ENCODE data around the gene TLCD3A. TPM values are rescaled to one million over a fixed set of nuclear protein-coding genes. Genes with fewer than 3 reads are reported as not detected.

The TLCD3A gene
- total and polyA plus RNA-seq, 2 of the 4 experiments (the other 2 are of a cell fraction): 15.2 to 35.0 TPM

DNA sequence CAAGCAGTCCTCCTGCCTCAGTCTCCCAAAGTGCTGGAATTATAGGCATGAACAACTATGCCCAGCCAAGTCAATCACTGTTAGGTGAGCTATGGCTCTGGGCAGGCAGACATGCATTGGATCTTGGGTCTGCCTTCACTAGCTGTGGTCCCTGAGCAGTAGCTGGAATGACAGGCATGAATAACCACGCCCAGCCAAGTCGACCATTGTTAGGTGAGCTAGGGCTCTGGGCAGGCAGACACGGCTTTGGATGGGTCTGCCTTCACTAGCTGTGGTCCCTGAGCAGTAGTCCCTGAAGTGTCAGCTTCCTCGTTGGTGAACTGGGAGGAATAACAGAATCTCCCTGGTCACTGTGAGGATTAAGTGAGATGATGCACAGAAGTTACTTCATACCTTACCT lies 56.2 kb downstream of the TLCD3A start:
- H3K9me3 ChIP-seq (ENCODE audit: control insufficient read depth, insufficient read depth, low read length): no peaks in the 10 kb centered on the region
- no peak overlapping the region for H3K4me2 ChIP-seq (ENCODE audit: low read depth, low read length)
- H4K5ac ChIP-seq (ENCODE audit: low read depth, low read length): no peak overlapping the region
- no peak overlapping the region for H3K14ac ChIP-seq (replicated peaks; ENCODE audit: low read depth, low read length)
- peaks cover 5% of the 10 kb centered on the region; the same call in 1 of the 2 replicates for H3K4me1 ChIP-seq (ENCODE audit: control insufficient read depth, insufficient read depth, low read length)
- H2BK20ac ChIP-seq (ENCODE audit: low read depth, low read length): no peak overlapping the region
- H2AK9ac ChIP-seq (replicated peaks; ENCODE audit: low read depth, low read length, poor library complexity): no peak overlapping the region
- no peak overlapping the region for H2AK5ac ChIP-seq (ENCODE audit: low read depth, low read length)
- no peak overlapping the region for H2BK120ac ChIP-seq (ENCODE audit: low read depth, low read length)
- H3K27ac ChIP-seq (ENCODE audit: insufficient read depth, low read length): no peak overlapping the region
- H2AFZ ChIP-seq (replicated peaks; ENCODE audit: low read length, poor library complexity): peak overlapping the region; percentile 64
- ATAC-seq (ENCODE audit: low read depth) (no peak), DNase-seq (no peak)
- no TSS peak for BruUV-seq (replicated peaks)
- H3K18ac ChIP-seq (ENCODE audit: low read depth, low read length): no peak overlapping the region
- no peak overlapping the region for H2BK15ac ChIP-seq (ENCODE audit: low read depth, low read length)
- no peak overlapping the region for H3K56ac ChIP-seq (ENCODE audit: extremely low read depth, insufficient read depth, low read length)
- 0 out of 4 replicates have a peak overlapping the region, but pooled peaks of 1 of the 2 experiments have one; percentile 19 for H4K8ac ChIP-seq (ENCODE audit: low read depth in 2 of 2, low read length in 2 of 2)
- intact Hi-C loops (cut with micrococcal nuclease): no loop called here
- no peak overlapping the region for H3K9ac ChIP-seq (ENCODE audit: low read depth, low read length)
- no peak overlapping the region for H4K91ac ChIP-seq (ENCODE audit: insufficient read depth, low read depth, low read length)
- 100% methylated on average over 3 of the region's 4 CpGs; no CpG with 5 or more reads in 1 of the 2 experiments for WGBS, 2 experiments (ENCODE audit: extremely low coverage in 2 of 2, insufficient read length in 1 of 2)
- CTCF ChIA-PET: interaction anchor here (0.6 to 1.1 kb wide), 2 partner anchors 33 to 173 kb away, joined by 3 read pairs; no protein-coding TSS in a partner anchor
- peaks cover 7% of the 10 kb centered on the region; the same call in 1 of the 2 replicates for H3K9me1 ChIP-seq (ENCODE audit: insufficient read depth, low read length)
- dilution Hi-C loops (cut with HindIII; ENCODE audit: low sequenced_read_pairs, unreplicated experiment): loop anchor here (25.0 kb wide), 1 partner anchor 199 kb away; the partner anchor contains the start of genes NXN and TIMM22
- TF ChIP-seq FOS (IDR thresholded peaks at IDR 0.05; ENCODE audit: low read depth, low read length) (no peak), SMC3 (IDR thresholded peaks at IDR 0.05; ENCODE audit: low read depth, low read length) (no peak)
- H3K23ac ChIP-seq (ENCODE audit: low read depth, low read length): no peak overlapping the region
- H3K4me3 ChIP-seq (ENCODE audit: insufficient read depth, low read depth, low read length): no peak overlapping the region
- peaks cover 30% of the 10 kb centered on the region for H3K36me3 ChIP-seq (ENCODE audit: control insufficient read depth, insufficient read depth, low read length)
- POLR2A ChIA-PET (ENCODE audit: unreplicated experiment): no interaction called here
- in situ Hi-C loops (cut with MboI; ENCODE audit: low sequenced_read_pairs): loop anchor here (5.0 kb wide), 1 partner anchor 194 kb away; no protein-coding TSS in a partner anchor
- H3K4ac ChIP-seq (ENCODE audit: low read depth, low read length): no peak overlapping the region
- peaks cover 19% of the 10 kb centered on the region for H4K20me1 ChIP-seq (ENCODE audit: insufficient read depth, low read length)
- H3K27me3 ChIP-seq (ENCODE audit: control insufficient read depth, insufficient read depth, low read length): no peaks in the 10 kb centered on the region
- peaks cover 25 to 53% of the 10 kb centered on the region in 2 experiments for H3K79me1 ChIP-seq (ENCODE audit: low read depth in 1 of 2, low read length in 2 of 2)
- H2BK5ac ChIP-seq (ENCODE audit: low read depth, low read length, poor library complexity, severe bottlenecking): no peak overlapping the region
